ENCODE measurements around the gene GRSF1.
"Not testable (repeated sequence)": the region's sequence is repeated elsewhere in the genome, so short reads cannot be mapped to it uniquely, and the experiment has no call there.

The GRSF1 gene

DNA sequence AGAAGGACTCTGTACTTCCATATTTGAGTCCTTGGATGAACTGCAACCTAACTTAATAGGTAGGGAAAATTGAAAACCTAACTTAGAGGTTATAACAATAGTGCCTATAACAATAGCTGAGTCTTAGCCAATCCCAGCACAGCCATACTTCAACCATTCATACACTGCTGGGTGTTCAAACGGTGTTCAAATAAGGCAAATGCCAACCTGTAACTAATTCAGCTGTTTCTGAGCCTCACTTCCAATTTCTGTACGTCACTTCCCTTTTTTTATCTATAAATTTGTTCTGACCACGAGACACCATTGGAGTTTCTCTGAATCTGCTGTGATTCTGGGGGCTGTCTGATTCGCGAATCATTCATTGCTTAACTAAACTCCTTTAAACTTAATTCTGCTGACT, 9.6 kb upstream of the GRSF1 start:
- H3K27me3 Mint-ChIP-seq (ENCODE audit: low read depth): no peaks in the 10 kb centered on the region
- H3K4me1 Mint-ChIP-seq: no peaks in the 10 kb centered on the region
- TF ChIP-seq, protein P1, sequence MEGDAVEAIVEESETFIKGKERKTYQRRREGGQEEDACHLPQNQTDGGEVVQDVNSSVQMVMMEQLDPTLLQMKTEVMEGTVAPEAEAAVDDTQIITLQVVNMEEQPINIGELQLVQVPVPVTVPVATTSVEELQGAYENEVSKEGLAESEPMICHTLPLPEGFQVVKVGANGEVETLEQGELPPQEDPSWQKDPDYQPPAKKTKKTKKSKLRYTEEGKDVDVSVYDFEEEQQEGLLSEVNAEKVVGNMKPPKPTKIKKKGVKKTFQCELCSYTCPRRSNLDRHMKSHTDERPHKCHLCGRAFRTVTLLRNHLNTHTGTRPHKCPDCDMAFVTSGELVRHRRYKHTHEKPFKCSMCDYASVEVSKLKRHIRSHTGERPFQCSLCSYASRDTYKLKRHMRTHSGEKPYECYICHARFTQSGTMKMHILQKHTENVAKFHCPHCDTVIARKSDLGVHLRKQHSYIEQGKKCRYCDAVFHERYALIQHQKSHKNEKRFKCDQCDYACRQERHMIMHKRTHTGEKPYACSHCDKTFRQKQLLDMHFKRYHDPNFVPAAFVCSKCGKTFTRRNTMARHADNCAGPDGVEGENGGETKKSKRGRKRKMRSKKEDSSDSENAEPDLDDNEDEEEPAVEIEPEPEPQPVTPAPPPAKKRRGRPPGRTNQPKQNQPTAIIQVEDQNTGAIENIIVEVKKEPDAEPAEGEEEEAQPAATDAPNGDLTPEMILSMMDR (IDR thresholded peaks at IDR 0.05; ENCODE audit: unreplicated experiment in 3 of 3): no peak
- H3K36me3 Mint-ChIP-seq (ENCODE audit: low read depth): peaks cover 4% of the 10 kb centered on the region
- H3K4me3 Mint-ChIP-seq: no peak overlapping the region
- no peaks in the 10 kb centered on the region for H3K9me3 Mint-ChIP-seq
- H3K27ac Mint-ChIP-seq: no peak overlapping the region

DNA sequence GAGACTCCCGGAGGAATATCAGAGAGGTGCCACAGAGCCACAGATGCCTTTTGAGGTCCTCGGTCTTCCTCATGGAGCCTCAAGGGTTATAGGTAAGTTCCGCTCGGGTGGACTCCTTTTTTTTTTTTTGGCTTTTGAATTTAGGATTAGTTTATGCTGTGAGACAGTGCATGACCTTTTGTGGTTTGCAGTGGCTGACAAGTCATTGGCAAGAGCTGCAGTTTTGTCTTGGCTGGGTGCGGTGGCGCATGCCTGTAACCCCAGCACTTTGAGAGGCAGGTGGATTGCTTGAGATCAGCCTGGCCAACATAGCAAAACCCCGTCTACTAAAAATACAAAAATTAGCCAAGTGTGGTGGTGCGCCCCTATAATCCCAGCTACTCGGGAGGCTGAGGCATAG, 4.5 kb upstream of the GRSF1 start:
- TF ChIP-seq, protein P1 (IDR thresholded peaks at IDR 0.05; ENCODE audit: unreplicated experiment in 3 of 3): no peak
- H3K4me1 Mint-ChIP-seq: no peaks in the 10 kb centered on the region
- no peaks in the 10 kb centered on the region for H3K36me3 Mint-ChIP-seq (ENCODE audit: low read depth)
- no peaks in the 10 kb centered on the region for H3K27me3 Mint-ChIP-seq (ENCODE audit: low read depth)
- H3K9me3 Mint-ChIP-seq: no peaks in the 10 kb centered on the region
- no peak overlapping the region for H3K27ac Mint-ChIP-seq
- no peak overlapping the region for H3K4me3 Mint-ChIP-seq

DNA sequence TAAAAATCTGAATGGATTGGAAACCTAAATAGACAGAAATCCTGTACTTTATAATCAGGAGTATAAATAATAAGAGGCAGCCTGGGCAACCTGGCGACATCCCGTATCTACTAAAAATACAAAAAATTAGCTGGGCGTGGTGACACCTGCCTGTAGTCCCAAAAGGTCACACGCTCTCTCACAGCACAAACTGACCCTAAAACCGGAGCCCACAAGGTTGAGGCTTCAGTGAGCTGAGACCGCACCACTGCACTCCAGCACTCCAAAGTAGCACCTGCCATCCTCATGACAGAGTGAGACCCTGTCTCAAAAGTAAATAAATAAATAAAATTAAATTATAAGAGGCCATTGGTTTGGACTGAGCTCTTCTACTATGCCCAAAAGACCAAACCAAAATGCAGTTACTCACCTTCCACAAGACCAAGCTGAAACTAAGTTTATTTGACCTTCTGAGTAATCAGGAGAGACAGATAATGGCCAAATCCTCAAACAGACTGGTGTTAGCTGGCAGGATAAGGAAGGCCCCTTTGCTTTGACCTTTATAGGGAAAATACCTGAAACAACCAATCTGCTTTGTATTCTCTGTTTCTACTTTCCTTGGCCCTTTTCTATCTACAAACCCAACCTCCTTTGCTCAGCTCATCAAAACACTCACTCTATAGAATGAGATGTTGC, 3.2 kb upstream of the GRSF1 start:
- Mint-ChIP-seq H3K27me3 (ENCODE audit: low read depth) (peaks cover 3% of the 10 kb centered on the region), H3K4me3 (peak overlapping the region in 1 of 3 experiments; percentile 35), H3K4me1 (no peaks in the 10 kb centered on the region), H3K36me3 (ENCODE audit: low read depth) (no peaks in the 10 kb centered on the region), H3K27ac (peak overlapping the region in 2 of 3 experiments; percentile 18 to 64), H3K9me3 (no peaks in the 10 kb centered on the region)
- TF ChIP-seq, protein P1 (IDR thresholded peaks at IDR 0.05; ENCODE audit: unreplicated experiment in 3 of 3): no peak

DNA sequence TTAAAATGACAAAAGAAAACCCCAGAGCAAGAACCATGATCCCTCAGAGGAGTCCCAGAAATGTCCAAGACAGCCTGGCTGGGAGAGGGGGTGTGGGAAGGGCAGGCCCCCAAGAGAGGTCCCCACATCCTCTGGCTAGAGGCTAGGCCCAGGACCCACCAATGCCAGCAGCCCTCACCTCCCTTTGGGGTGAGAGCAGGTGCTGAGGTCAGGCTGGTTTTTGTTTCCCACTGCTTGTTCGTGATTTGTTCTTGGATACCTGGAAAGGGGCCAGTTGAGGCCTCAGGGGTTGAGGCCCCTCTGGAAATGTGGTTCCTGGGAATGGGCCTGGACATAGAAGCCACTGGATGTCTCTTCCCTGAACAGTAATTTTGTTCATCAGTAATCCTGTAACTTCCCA, 2.3 kb upstream of the GRSF1 start:
- Mint-ChIP-seq H3K9me3 (no peaks in the 10 kb centered on the region), H3K27ac (peak overlapping the region in 2 of 3 experiments; percentile 64 to 68), H3K4me1 (peaks cover 2% of the 10 kb centered on the region), H3K4me3 (peak overlapping the region in 1 of 3 experiments; percentile 82), H3K27me3 (ENCODE audit: low read depth) (peaks cover 3% of the 10 kb centered on the region), H3K36me3 (ENCODE audit: low read depth) (no peaks in the 10 kb centered on the region)
- TF ChIP-seq, protein P1 (IDR thresholded peaks at IDR 0.05; ENCODE audit: unreplicated experiment in 3 of 3): no peak

DNA sequence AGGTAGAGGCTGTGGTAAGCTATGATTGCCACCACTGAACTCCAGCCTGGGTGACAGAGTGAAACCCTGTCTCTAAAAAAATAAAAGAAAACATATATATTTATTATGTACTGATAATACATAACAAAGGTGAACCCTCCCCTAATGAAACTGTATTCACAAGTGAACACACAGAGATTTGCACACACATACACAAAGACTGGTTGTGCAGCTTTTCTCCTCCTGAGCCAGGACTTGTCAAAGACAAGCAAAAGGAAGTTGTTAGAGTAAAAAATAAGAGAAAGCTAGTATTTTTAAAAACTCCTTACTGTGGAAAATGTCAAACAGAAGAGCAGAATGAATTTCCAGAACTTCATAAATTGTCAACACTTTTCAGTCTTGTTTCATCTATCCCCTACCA, 1.5 kb upstream of the GRSF1 start:
- Mint-ChIP-seq H3K4me1 (peaks cover 9% of the 10 kb centered on the region), H3K36me3 (ENCODE audit: low read depth) (peaks cover 5% of the 10 kb centered on the region), H3K27me3 (ENCODE audit: low read depth) (peaks cover 3% of the 10 kb centered on the region), H3K4me3 (peak overlapping the region; percentile 58 to 82 (median 78)), H3K27ac (peak overlapping the region; percentile 64 to 81 (median 68)), H3K9me3 (no peaks in the 10 kb centered on the region)
- TF ChIP-seq, protein P1 (IDR thresholded peaks at IDR 0.05; ENCODE audit: unreplicated experiment in 3 of 3): no peak

DNA sequence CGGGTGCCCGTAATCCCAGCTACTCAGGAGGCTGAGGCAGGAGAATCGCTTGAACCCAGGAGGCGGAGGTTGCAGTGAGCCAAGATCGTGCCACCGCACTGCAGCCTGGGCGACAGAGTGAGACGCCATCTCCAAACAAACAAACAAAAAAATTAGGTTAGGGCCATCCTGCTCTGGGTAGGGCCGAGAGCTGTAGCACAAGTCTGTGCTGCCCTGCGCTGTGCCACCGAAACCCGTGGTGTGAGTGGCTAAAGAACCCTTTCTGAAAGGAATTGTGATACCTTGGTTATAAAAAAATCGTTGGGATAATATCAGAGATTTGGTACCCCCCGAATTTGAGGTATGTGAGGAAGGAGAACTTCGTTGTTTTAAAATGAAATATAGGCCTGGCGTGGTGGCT, 941 bp upstream of the GRSF1 start:
- not testable (repeated sequence) for H3K27me3 Mint-ChIP-seq (ENCODE audit: low read depth); H3K9me3 Mint-ChIP-seq; H3K27ac Mint-ChIP-seq
- H3K4me3 Mint-ChIP-seq: peak overlapping the region in 2 of 3 experiments; percentile 62 to 82
- peaks cover 12% of the 10 kb centered on the region for H3K4me1 Mint-ChIP-seq
- H3K36me3 Mint-ChIP-seq (ENCODE audit: low read depth): peaks cover 10% of the 10 kb centered on the region

DNA sequence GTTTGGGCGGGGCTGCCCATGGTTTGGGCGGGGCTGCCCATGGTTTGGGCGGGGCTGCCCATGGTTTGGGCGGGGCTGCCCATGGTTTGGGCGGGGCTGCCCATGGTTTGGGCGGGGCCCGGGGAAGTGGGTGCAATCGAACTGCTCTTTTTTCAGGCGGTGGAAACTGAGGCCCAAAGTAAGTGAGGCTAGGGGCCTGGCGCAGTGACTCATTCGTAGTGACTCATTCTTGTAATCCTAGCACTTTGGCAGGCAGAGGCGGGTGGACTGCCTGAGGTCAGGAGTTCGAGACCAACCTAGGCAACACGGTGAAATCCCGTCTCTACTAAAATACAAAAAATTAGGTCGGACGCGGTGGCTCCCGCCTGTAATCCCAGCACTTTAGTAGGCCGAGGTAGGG, 447 bp upstream of the GRSF1 start:
- H3K4me3 Mint-ChIP-seq: peak overlapping the region; percentile 75 to 84 (median 82)
- not testable (repeated sequence) for H3K27me3 Mint-ChIP-seq (ENCODE audit: low read depth); H3K9me3 Mint-ChIP-seq; H3K27ac Mint-ChIP-seq
- peaks cover 12% of the 10 kb centered on the region for H3K4me1 Mint-ChIP-seq
- peaks cover 12% of the 10 kb centered on the region for H3K36me3 Mint-ChIP-seq (ENCODE audit: low read depth)

Data from nephron (organoid).